ENCODE data around the gene GORASP2.

DNA sequence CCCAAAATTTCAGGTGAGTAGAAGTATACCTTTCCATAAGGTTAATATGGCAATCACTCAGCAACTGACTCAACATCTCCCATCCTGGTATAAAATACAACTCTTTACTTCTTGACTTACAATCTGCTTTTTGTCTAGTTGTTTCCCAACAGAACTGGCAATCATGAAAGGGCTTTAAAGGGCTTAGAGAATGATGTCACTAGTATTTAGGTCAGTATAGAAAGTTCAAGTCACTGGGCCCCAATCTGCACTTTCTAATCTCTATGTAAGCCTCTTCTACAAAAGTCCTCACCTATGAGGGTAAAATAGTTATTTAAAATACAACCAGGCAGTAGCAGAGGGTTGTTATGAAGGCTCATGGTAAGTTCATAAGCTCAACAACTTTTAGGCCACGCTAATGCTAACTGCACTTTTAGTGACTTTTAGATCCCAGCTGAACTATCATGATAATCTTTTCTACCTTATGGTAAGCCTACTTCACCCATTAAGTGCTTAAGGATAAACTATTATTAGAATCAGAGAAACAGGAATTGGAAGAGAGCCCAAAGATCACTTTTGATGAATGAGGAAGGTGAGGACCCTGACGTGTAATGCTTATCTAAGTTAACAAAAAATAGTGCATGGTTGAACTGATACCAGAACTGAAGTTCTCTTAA is 79.6 kb downstream of the GORASP2 start:
- TF ChIP-seq, protein P1, sequence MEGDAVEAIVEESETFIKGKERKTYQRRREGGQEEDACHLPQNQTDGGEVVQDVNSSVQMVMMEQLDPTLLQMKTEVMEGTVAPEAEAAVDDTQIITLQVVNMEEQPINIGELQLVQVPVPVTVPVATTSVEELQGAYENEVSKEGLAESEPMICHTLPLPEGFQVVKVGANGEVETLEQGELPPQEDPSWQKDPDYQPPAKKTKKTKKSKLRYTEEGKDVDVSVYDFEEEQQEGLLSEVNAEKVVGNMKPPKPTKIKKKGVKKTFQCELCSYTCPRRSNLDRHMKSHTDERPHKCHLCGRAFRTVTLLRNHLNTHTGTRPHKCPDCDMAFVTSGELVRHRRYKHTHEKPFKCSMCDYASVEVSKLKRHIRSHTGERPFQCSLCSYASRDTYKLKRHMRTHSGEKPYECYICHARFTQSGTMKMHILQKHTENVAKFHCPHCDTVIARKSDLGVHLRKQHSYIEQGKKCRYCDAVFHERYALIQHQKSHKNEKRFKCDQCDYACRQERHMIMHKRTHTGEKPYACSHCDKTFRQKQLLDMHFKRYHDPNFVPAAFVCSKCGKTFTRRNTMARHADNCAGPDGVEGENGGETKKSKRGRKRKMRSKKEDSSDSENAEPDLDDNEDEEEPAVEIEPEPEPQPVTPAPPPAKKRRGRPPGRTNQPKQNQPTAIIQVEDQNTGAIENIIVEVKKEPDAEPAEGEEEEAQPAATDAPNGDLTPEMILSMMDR (IDR thresholded peaks at IDR 0.05; ENCODE audit: low read depth, low read length), result no peak
- no peak for TF ChIP-seq POLR2A (IDR thresholded peaks at IDR 0.05; ENCODE audit: extremely low read depth, insufficient read length)
